ENCODE measurements around the gene NWD2.

NWD2 gene

DNA sequence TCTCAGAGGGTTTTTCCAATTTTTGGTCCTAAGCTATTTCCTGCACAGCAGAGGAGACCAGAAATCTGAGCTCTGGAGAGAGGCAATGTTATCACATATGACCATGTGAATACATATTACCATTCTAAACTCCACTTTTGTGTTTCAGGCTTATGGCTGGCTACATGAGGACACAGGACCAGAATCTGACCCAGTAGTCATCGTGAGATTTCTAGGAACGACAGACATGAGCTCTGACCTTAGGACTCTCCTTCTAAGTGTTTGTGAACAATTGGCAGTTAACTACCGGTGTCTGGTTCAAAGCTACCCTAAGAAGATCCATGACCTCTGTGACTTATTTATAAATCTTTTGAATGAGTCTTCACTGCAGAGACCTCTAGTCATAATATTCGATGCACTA is 198.6 kb downstream of the NWD2 start:
- no peak for DNase-seq

DNA sequence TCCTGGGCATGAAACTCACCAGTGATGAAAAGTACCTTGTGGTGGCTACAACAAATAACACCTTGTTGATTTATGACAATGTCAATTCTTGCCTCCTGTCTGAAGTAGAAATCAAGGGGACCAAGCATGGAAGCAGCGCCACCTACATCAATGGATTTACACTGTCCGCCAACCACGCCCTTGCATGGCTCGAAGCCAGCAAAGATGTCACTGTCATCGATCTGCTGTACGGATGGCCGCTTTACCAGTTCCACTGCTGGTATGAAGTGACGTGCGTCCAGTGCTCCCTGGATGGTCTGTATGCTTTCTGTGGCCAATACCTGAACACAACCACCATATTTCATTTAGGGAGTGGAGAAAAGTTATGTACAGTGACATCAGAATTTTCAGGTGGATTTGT is 200.5 kb downstream of the NWD2 start:
- no peak for DNase-seq

GRCh38 chr4:37446016-37446415 is 201.5 kb downstream of the NWD2 start:
- DNase-seq = no peak

DNA sequence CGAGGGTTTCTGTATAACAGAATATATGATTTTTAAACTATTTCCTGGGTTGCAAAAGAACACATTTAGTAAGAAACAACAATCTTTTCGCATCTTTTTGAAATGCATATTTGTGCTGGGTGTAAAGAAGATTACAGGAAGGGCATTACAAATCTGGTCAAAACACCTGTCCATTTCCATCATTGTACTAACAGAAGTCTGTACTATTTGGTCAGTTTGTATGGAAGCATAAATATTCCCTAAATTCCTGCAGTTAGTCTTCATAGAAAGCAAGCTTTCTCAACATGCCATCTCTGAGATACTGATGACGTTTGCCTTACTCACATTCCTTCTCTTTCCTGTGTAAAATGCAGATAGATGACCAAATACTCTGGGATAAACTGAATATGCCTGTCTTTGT is 203.3 kb downstream of the NWD2 start:
- no peak for DNase-seq

GRCh38 chr4:37450309-37450708 is 205.8 kb downstream of the NWD2 start:
- DNase-seq = no peak

GRCh38 chr4:37450911-37451310 is 206.4 kb downstream of the NWD2 start:
- no peak for DNase-seq

GRCh38 chr4:37451656-37452055 is 207.1 kb downstream of the NWD2 start:
- no peak for DNase-seq

GRCh38 chr4:37452952-37453280 is 208.4 kb downstream of the NWD2 start:
- peak; percentile 89 for DNase-seq

DNA sequence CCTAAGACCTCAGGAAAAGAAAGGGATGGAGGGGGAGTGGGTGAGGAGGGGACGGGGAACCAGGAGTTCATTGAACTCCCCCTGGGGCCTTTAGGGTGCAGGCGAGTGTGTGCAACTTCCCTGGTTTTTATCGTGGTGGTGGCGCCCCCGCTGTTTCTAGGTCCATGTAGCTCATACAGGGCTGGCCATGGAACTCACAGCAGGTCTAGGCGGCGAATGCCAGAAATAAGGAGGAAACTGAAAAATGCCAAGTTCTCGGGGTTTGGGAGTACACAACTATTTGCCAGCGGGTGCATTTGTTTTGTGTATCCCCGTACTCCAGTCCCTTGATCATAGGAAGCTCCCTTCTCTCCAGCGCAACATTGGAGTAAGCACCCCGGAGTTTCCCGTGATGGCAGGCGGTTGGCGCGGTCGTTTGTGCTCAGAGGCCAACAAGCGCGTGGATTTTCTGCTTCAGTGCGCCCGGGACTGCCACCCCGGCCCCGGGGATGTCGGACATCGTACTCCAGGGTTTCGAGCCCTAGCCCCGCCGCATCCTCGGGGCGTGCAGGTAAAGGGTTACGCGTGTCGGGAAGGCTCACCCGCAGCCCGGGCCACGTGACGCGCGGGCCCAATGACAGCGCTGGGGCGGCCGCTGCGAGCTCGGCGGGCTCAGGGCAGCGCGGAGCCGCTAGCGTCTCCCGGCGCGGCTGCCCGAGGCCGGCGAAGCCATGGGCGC is 208.9 kb downstream of the NWD2 start:
- peak; percentile 77 for DNase-seq

DNA sequence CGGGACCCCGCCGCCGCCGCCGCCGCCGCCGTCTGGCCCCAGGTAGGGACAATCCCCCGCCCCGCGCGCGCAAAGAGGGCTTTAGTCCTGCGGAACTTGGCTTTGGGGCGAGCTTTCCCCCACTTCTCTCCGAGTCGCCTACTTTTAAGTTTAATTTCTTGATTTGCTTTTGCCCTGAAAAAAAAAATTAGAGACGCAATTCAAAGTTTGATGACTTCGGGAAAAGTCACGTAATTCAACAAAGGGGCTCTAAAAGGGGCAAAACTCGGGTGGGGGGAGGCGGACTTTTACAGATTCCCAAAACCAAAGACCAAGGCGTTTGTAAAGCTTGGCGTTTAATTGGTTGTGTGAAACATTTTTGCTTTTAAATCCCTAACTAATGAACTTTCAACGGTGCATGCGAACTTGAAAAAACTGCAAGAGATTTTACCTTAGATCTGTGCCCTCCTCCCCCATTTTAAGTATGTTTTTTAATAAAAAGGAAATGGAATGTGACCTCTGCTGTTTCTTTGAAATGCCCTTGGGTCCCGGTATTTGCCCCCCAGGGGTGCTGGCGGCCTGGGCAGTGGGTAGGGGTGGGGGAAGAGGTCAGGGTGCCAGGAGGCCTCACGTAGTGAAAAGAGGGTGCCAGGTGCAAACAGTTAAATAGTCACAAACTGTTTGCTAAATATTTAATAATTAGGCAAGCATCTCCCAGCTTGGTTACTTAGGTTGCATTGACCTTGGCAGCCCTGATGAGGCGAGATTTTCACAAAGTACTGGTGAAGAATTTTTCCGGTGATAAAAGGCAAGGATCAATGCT is 209.7 kb downstream of the NWD2 start:
- peak; percentile 50 for DNase-seq

- no peak for DNase-seq
These were observed 211.0 kb downstream of the NWD2 start for GRCh38 chr4:37455301-37456131.

- DNase-seq = no peak
These were observed 217.3 kb downstream of the NWD2 start for GRCh38 chr4:37461801-37462200.

- DNase-seq = no peak
These were observed 218.7 kb downstream of the NWD2 start for GRCh38 chr4:37463033-37463856.

GRCh38 chr4:37464373-37465128 is 220.0 kb downstream of the NWD2 start:
- DNase-seq = no peak

GRCh38 chr4:37465296-37465695 is 220.8 kb downstream of the NWD2 start:
- no peak for DNase-seq

- no peak for DNase-seq
These were observed 221.3 kb downstream of the NWD2 start for GRCh38 chr4:37465845-37466244.

DNA sequence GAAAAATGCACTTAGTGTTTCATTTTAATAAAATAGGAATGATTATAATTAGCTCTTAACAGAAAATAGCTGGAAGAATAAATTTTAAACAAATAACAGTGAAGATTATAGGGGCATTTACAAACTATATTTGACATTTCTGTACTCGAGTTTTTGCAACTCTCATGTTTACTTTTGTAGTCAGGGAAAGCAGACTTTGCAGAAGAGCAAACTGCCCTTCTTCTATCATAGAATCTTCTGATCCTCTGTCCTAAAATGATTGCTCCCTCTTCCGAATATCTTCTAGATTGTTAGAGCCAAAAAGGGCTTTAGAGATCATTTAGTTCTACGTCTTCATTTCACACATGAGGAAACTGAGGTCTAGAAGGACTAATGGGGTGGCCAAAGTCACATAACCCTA is 222.7 kb downstream of the NWD2 start:
- no peak for DNase-seq

- DNase-seq = no peak
These were observed 223.3 kb downstream of the NWD2 start for GRCh38 chr4:37467824-37468223.

GRCh38 chr4:37469286-37469685 is 224.7 kb downstream of the NWD2 start:
- no peak for DNase-seq

GRCh38 chr4:37470245-37470644 is 225.7 kb downstream of the NWD2 start:
- DNase-seq = no peak

- DNase-seq = no peak
These were observed 226.6 kb downstream of the NWD2 start for GRCh38 chr4:37471093-37471492.

DNA sequence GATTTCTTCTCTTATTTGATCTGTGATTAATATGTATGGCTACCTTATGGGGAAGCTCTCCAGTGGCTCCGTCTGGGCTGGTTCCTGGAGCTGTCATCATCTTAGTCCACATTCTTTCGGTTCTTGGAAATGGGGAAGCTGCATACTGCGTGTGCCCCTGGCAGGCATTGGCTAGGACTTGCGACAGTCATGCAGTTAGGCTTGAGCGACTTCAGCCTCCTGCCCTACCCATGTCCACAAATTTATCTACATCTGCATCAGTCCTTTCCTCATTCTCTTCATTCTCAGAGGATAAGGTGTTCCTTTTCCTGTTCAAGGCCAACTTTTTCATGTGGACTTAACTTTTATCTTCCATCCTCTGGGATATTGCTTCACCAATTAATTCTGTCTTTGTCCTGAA is 227.4 kb downstream of the NWD2 start:
- DNase-seq = no peak
